Measurements from ENCODE around the gene ZNF792. TPM values are rescaled to one million over a fixed set of nuclear protein-coding genes. Genes with fewer than 3 reads are reported as not detected.
"Not testable (repeated sequence)": the region's sequence is repeated elsewhere in the genome, so short reads cannot be mapped to it uniquely, and the experiment has no call there.

ZNF792 gene
- total and polyA plus RNA-seq, 7 donors, result 0.83 to 4.2 (median 1.5) TPM

DNA sequence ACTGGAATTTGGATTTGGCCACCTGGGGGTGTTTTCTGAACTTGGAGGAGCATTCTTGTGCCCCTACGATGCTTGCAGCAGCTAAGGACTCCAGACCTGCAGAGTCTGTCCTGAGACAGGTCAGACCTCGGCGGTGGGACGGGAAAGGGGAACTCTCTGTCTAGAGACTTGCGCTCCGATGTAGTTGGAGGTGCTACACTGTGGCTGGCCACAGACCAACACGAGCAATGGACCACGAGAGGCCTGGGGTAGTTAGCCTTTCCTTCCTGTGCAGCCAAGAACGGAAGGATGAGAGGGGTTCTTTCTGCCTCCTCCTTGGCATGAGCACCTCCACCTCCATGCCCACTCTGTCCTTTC, 30.2 kb upstream of the ZNF792 start:
- peaks cover 6% of the 10 kb centered on the region for H3K4me1 ChIP-seq
- H3K36me3 ChIP-seq (ENCODE audit: insufficient read depth in 1 of 2, low read depth in 1 of 2), result no peaks in the 10 kb centered on the region
- no peak for TF ChIP-seq CTCF (IDR thresholded peaks at IDR 0.05)
- peak overlapping the region; percentile 62 for H3K4me3 ChIP-seq
- H3K27ac ChIP-seq, result peak overlapping the region; percentile 81
- intact Hi-C loops (cut with DNase I), result no loop called here
- ATAC-seq, result peak in 2 of 4 donors; percentile 16 to 18
- no peaks in the 10 kb centered on the region for H3K27me3 ChIP-seq (ENCODE audit: insufficient read depth in 3 of 3, low read length in 2 of 3)
- H3K9me3 ChIP-seq, result no peaks in the 10 kb centered on the region
- DNase-seq, result no peak
- 48 to 59% (median 49%) methylated on average over 9 of the region's 9 CpGs for WGBS, 3 donors

- DNase-seq; H3K36me3 ChIP-seq (ENCODE audit: insufficient read depth in 1 of 2, low read depth in 1 of 2); intact Hi-C loops (cut with DNase I); H3K9me3 ChIP-seq; H3K27ac ChIP-seq; H3K27me3 ChIP-seq (ENCODE audit: insufficient read depth in 3 of 3, low read length in 2 of 3); H3K4me1 ChIP-seq; ATAC-seq; H3K4me3 ChIP-seq: not testable (repeated sequence)
- WGBS, 3 donors, result 84 to 94% (median 86%) methylated on average over 7 of the region's 7 CpGs
Observed at GRCh38 chr19:34992582-34992981, 28.6 kb upstream of the ZNF792 start.

- no peak for ATAC-seq
Observed at GRCh38 chr19:34991542-34992333, 27.7 kb upstream of the ZNF792 start.

DNA sequence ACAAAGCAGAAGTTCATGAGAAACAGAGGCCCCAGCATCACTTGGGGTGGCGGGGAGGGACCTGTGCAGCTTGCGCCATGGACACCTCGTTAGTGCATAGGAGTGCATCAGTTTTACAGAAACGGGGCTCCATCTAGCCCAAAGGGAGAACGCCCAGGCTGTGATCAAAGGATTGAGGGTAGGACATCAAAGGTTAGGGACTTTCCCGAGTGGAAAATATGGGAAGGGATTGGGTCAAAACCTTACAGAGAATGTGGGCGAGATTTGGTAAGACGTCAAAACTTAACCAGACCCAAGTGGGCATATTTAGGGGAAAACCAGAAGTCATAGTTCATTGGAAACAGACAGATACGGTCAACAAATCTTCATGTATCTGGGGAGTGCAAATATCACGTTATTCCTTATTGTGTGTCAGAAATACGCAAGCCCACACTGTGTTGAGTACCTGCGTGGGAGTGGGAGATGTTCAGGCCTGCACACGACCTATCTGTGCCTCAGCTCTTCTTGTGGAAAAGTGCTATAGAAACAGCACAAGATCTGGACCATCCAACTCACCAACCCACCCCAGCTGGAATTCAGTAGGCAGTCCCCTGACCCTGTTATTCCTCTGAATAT, 26.7 kb upstream of the ZNF792 start:
- no peaks in the 10 kb centered on the region for H3K4me1 ChIP-seq
- H3K4me3 ChIP-seq, result no peak overlapping the region
- DNase-seq, result peak in 1 of 2 donors; percentile 26
- WGBS, 3 donors, result 85 to 88% (median 88%) methylated on average over 13 of the region's 13 CpGs
- TF ChIP-seq CTCF (IDR thresholded peaks at IDR 0.05), result no peak
- no peak overlapping the region for H3K27ac ChIP-seq
- no peak for ATAC-seq
- no peaks in the 10 kb centered on the region for H3K36me3 ChIP-seq (ENCODE audit: insufficient read depth in 1 of 2, low read depth in 1 of 2)
- H3K27me3 ChIP-seq (ENCODE audit: insufficient read depth in 3 of 3, low read length in 2 of 3), result no peaks in the 10 kb centered on the region
- intact Hi-C loops (cut with DNase I), result no loop called here
- H3K9me3 ChIP-seq, result no peaks in the 10 kb centered on the region

More at GRCh38 chr19:34991542-34992333, 27.7 kb upstream of the ZNF792 start:
- no peak for TF ChIP-seq CTCF (IDR thresholded peaks at IDR 0.05)
- peak in 1 of 2 donors; percentile 8 for DNase-seq
- H3K9me3 ChIP-seq, result no peaks in the 10 kb centered on the region
- H3K27me3 ChIP-seq (ENCODE audit: insufficient read depth in 3 of 3, low read length in 2 of 3), result no peaks in the 10 kb centered on the region
- no peaks in the 10 kb centered on the region for H3K36me3 ChIP-seq (ENCODE audit: insufficient read depth in 1 of 2, low read depth in 1 of 2)
- intact Hi-C loops (cut with DNase I), result no loop called here
- no peak overlapping the region for H3K4me3 ChIP-seq
- 89 to 96% (median 90%) methylated on average over 8 of the region's 8 CpGs for WGBS, 3 donors
- H3K4me1 ChIP-seq, result no peaks in the 10 kb centered on the region
- no peak overlapping the region for H3K27ac ChIP-seq

GRCh38 chr19:34989298-34989697, 25.3 kb upstream of the ZNF792 start:
- H3K4me1 ChIP-seq, result no peaks in the 10 kb centered on the region
- TF ChIP-seq CTCF (IDR thresholded peaks at IDR 0.05), result no peak
- H3K27ac ChIP-seq, result no peak overlapping the region
- no peaks in the 10 kb centered on the region for H3K36me3 ChIP-seq (ENCODE audit: insufficient read depth in 1 of 2, low read depth in 1 of 2)
- 52 to 64% (median 61%) methylated on average over 6 of the region's 6 CpGs for WGBS, 3 donors
- H3K9me3 ChIP-seq, result no peaks in the 10 kb centered on the region
- no peak overlapping the region for H3K4me3 ChIP-seq
- no peaks in the 10 kb centered on the region for H3K27me3 ChIP-seq (ENCODE audit: insufficient read depth in 3 of 3, low read length in 2 of 3)
- ATAC-seq, result no peak
- intact Hi-C loops (cut with DNase I), result no loop called here
- no peak for DNase-seq

Measured in psoas muscle (tissue), 8 donors.